H9 (cell line): ENCODE data around the gene NAA60. TPM values are rescaled to one million over a fixed set of nuclear protein-coding genes. Genes with fewer than 3 reads are reported as not detected.

ENCODE experiments used
- DNase-seq: peaks from one replicate; pipeline ENCODE4 v3.0.0-alpha.2; 2017
- H2AFZ ChIP-seq: one replicate; pipeline ENCODE4 v1.6.1; 2013; ENCODE audit warnings: mild to moderate bottlenecking, low read length, control low read depth, moderate library complexity
- H2AK5ac ChIP-seq: 2 replicates; pipeline ENCODE4 v1.6.1; 2013; ENCODE audit warnings: low read length, control low read depth, mixed read lengths; ENCODE audit not compliant: insufficient read length
- H2BK120ac ChIP-seq: one replicate; pipeline ENCODE4 v1.6.1; 2013; ENCODE audit warnings: low read depth, mild to moderate bottlenecking, low read length, control low read depth, inconsistent platforms; ENCODE audit not compliant: poor library complexity, severe bottlenecking
- H2BK12ac ChIP-seq: 2 replicates; pipeline ENCODE4 v1.6.1; 2013; ENCODE audit warnings: low read length, control low read depth, mixed read lengths, low read depth; ENCODE audit not compliant: insufficient read length
- H2BK15ac ChIP-seq: 2 replicates; pipeline ENCODE4 v1.6.1; 2013; ENCODE audit warnings: low read depth, low read length, control low read depth
- H2BK20ac ChIP-seq: one replicate; pipeline ENCODE4 v1.6.1; 2013; ENCODE audit warnings: low read depth, mild to moderate bottlenecking, low read length, control low read depth, inconsistent platforms; ENCODE audit not compliant: poor library complexity, severe bottlenecking
- H2BK5ac ChIP-seq: 2 replicates; pipeline ENCODE4 v1.6.1; 2013; ENCODE audit warnings: low read length, control low read depth, mixed read lengths; ENCODE audit not compliant: insufficient read length
- H3K14ac ChIP-seq: 2 replicates; pipeline ENCODE4 v1.6.1; 2013; ENCODE audit warnings: low read length, control low read depth; ENCODE audit not compliant: insufficient read depth
- H3K18ac ChIP-seq: 2 replicates; pipeline ENCODE4 v1.6.1; 2013; ENCODE audit warnings: low read depth, mild to moderate bottlenecking, mixed read lengths, low read length, control low read depth; ENCODE audit not compliant: insufficient read length
- H3K23ac ChIP-seq: 2 replicates; pipeline ENCODE4 v1.6.1; 2013; ENCODE audit warnings: low read length, control low read depth, mixed read lengths, low read depth; ENCODE audit not compliant: insufficient read length
- H3K23me2 ChIP-seq: 2 replicates; pipeline ENCODE4 v1.6.1; 2013; ENCODE audit warnings: low read depth, mild to moderate bottlenecking, mixed read lengths, low read length, control low read depth; ENCODE audit not compliant: insufficient read length, poor library complexity, severe bottlenecking
- H3K27ac ChIP-seq: 2 replicates; pipeline ENCODE4 v1.5.1; 2013; ENCODE audit warnings: low read length, control low read depth, mixed read lengths, low read depth; ENCODE audit not compliant: insufficient read length
- H3K27me3 ChIP-seq: 2 replicates; pipeline ENCODE4 v1.6.1; 2013; ENCODE audit warnings: low read length, control low read depth, inconsistent platforms; ENCODE audit not compliant: insufficient read depth
- H3K4ac ChIP-seq: 2 replicates; pipeline ENCODE4 v1.6.1; 2013; ENCODE audit warnings: low read depth, mild to moderate bottlenecking, control low read depth, inconsistent platforms, low read length, moderate library complexity
- H3K4me1 ChIP-seq: 2 replicates; pipeline ENCODE4 v1.6.1; 2013; ENCODE audit warnings: low read length, control low read depth, inconsistent platforms; ENCODE audit not compliant: insufficient read depth
- H3K4me2 ChIP-seq: 2 replicates; pipeline ENCODE4 v1.6.1; 2013; ENCODE audit warnings: low read length, control low read depth, mixed read lengths; ENCODE audit not compliant: insufficient read length, insufficient read depth
- H3K56ac ChIP-seq: 2 replicates; pipeline ENCODE4 v1.6.1; 2013; ENCODE audit warnings: low read depth, mild to moderate bottlenecking, mixed read lengths, low read length, control low read depth; ENCODE audit not compliant: insufficient read length
- H3K79me1 ChIP-seq: 2 replicates; pipeline ENCODE4 v1.6.1; 2013; ENCODE audit warnings: low read depth, mild to moderate bottlenecking, moderate library complexity, low read length, control low read depth, inconsistent platforms; ENCODE audit not compliant: insufficient read depth, poor library complexity, severe bottlenecking
- H3K79me2 ChIP-seq: 2 replicates; pipeline ENCODE4 v1.6.1; 2013; ENCODE audit warnings: low read length, control low read depth, inconsistent platforms; ENCODE audit not compliant: insufficient read depth
- H3K9ac ChIP-seq: 2 replicates; pipeline ENCODE4 v1.6.1; 2013; ENCODE audit warnings: low read length, control low read depth, mixed read lengths; ENCODE audit not compliant: insufficient read length; ENCODE audit errors: extremely low read depth
- H3K9me3 ChIP-seq: one replicate; pipeline ENCODE4 v1.6.1; 2013; ENCODE audit warnings: low read depth, low read length, inconsistent platforms; ENCODE audit not compliant: control insufficient read depth
- H3T11ph ChIP-seq: one replicate; pipeline ENCODE4 v1.6.1; 2013; ENCODE audit warnings: mild to moderate bottlenecking, low read length, control low read depth, inconsistent platforms
- H4K20me1 ChIP-seq: one replicate; pipeline ENCODE4 v1.6.1; 2013; ENCODE audit not compliant: control insufficient read depth, insufficient read length, insufficient read depth
- H4K5ac ChIP-seq: 2 replicates; pipeline ENCODE4 v1.6.1; 2013; ENCODE audit warnings: low read depth, mild to moderate bottlenecking, mixed read lengths, low read length, control low read depth; ENCODE audit not compliant: insufficient read length
- H4K8ac ChIP-seq: replicated peaks from 2 replicates; pipeline ENCODE4 v1.6.1; 2013; ENCODE audit warnings: low read length, control low read depth, mixed read lengths, low read depth; ENCODE audit not compliant: insufficient read length
- H4K91ac ChIP-seq: 2 replicates; pipeline ENCODE4 v1.6.1; 2013; ENCODE audit warnings: low read depth, mild to moderate bottlenecking, moderate library complexity, mixed read lengths, low read length, control low read depth; ENCODE audit not compliant: insufficient read length
- H3K27ac Mint-ChIP-seq, 3 experiments: 2 replicates in 2 of 3; 3 replicates in 1 of 3; pipeline ENCODE4 v1.8.0; 2020 to 2021; ENCODE audit warnings: mixed read lengths in 3 of 3, mild to moderate bottlenecking in 1 of 3, moderate library complexity in 1 of 3
- H3K27me3 Mint-ChIP-seq: 2 replicates; pipeline ENCODE4 v1.8.0; 2021; ENCODE audit warnings: low read depth, mild to moderate bottlenecking, moderate library complexity, mixed read lengths
- H3K36me3 Mint-ChIP-seq, 3 experiments: 2 replicates in 2 of 3; 3 replicates in 1 of 3; pipeline ENCODE4 v1.8.0; 2020 to 2021; ENCODE audit warnings: low read depth in 3 of 3, mixed read lengths in 3 of 3; ENCODE audit not compliant: insufficient read depth in 1 of 3
- H3K4me1 Mint-ChIP-seq, 2 experiments: 2 replicates each; pipeline ENCODE4 v1.8.0; 2020; ENCODE audit warnings: mixed read lengths in 2 of 2
- H3K4me3 Mint-ChIP-seq, 2 experiments: 2 replicates in 1 of 2; 3 replicates in 1 of 2; pipeline ENCODE4 v1.8.0; 2020 to 2021; ENCODE audit warnings: mild to moderate bottlenecking in 2 of 2, mixed read lengths in 2 of 2, moderate library complexity in 1 of 2
- H3K9me3 Mint-ChIP-seq, 2 experiments: 2 replicates in 1 of 2; 3 replicates in 1 of 2; pipeline ENCODE4 v1.8.0; 2020; ENCODE audit warnings: mild to moderate bottlenecking in 2 of 2, mixed read lengths in 2 of 2, moderate library complexity in 1 of 2
- WGBS: extraction: QIAGEN DNeasy Blood & Tissue Kit; methylation state at CpG from one replicate; pipeline ENCODE4 v1.1.7; 2013; ENCODE audit warnings: missing lambda C conversion rate, low lambda C conversion rate, mixed read lengths; ENCODE audit not compliant: insufficient read length; ENCODE audit errors: extremely low coverage; 5-methylcytosine and 5-hydroxymethylcytosine counted together
- total RNA-seq: library from RNA; stranded (reverse); gene quantifications from 2 replicates; pipeline ENCODE4 v1.2.1, GENCODE V29; 2021
- TF ChIP-seq, protein P1 (sequence below): fragments of 200-600 bp; sonication (generic); conservative IDR thresholded peaks from 3 replicates; pipeline ENCODE4 v1.8.0; 2021; ENCODE audit warnings: antibody characterized with exemption, mild to moderate bottlenecking

The NAA60 gene
- total RNA-seq, 1 experiment from 2014 or later: 49.3 TPM

GRCh38 chr16:3488801-3489200, 45.3 kb downstream of the NAA60 start:
- Histone ChIP-seq H2BK20ac (no peak overlapping the region), H3K4ac (no peak overlapping the region), H4K20me1 (no peaks in the 10 kb centered on the region), H2BK120ac (no peak overlapping the region), H3K9me3 (no peaks in the 10 kb centered on the region), H3K27me3 (no peaks in the 10 kb centered on the region), H2AFZ (no peak overlapping the region), H3K9ac (no peak overlapping the region), H3T11ph (no peak overlapping the region), H4K91ac (no peak overlapping the region), H3K79me1 (no peaks in the 10 kb centered on the region), H3K23me2 (no peaks in the 10 kb centered on the region), H4K8ac (no peak overlapping the region), H3K14ac (no peak overlapping the region), H3K4me1 (no peaks in the 10 kb centered on the region), H3K4me2 (no peak overlapping the region), H3K18ac (no peak overlapping the region), H3K56ac (no peak overlapping the region), H3K79me2 (no peaks in the 10 kb centered on the region), H2AK5ac (no peak overlapping the region), H2BK5ac (no peak overlapping the region), H3K27ac (no peak overlapping the region), H2BK15ac (no peak overlapping the region), H3K23ac (no peak overlapping the region), H2BK12ac (no peak overlapping the region), H4K5ac (no peak overlapping the region)
- Mint-ChIP-seq H3K27me3 (no peaks in the 10 kb centered on the region; the same call in 1 of the 2 replicates), H3K4me1 (no peaks in the 10 kb centered on the region), H3K4me3 (no peak overlapping the region), H3K36me3 (peaks cover 10 to 30% (median 18%) of the 10 kb centered on the region in 3 experiments; a peak in 6 of 7 replicates), H3K9me3 (no peaks in the 10 kb centered on the region), H3K27ac (peak overlapping the region in 2 of 3 experiments; percentile 18 to 76; a peak in 1 of 7 replicates)
- no CpG with 5 or more reads among the region's 13 CpGs for WGBS
- DNase-seq: no peak
- TF ChIP-seq, protein P1, sequence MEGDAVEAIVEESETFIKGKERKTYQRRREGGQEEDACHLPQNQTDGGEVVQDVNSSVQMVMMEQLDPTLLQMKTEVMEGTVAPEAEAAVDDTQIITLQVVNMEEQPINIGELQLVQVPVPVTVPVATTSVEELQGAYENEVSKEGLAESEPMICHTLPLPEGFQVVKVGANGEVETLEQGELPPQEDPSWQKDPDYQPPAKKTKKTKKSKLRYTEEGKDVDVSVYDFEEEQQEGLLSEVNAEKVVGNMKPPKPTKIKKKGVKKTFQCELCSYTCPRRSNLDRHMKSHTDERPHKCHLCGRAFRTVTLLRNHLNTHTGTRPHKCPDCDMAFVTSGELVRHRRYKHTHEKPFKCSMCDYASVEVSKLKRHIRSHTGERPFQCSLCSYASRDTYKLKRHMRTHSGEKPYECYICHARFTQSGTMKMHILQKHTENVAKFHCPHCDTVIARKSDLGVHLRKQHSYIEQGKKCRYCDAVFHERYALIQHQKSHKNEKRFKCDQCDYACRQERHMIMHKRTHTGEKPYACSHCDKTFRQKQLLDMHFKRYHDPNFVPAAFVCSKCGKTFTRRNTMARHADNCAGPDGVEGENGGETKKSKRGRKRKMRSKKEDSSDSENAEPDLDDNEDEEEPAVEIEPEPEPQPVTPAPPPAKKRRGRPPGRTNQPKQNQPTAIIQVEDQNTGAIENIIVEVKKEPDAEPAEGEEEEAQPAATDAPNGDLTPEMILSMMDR: no peak
